GM21619 (cell line): ENCODE results near the gene SLC16A10.
"Not testable (repeated sequence)": the region's sequence is repeated elsewhere in the genome, so short reads cannot be mapped to it uniquely, and the experiment has no call there.

ENCODE experiments used
- ATAC-seq: cut with Tn5 transposase; IDR thresholded peaks from one replicate; pipeline ENCODE4 v1.9.1; 2021; ENCODE audit not compliant: unreplicated experiment

The SLC16A10 gene

DNA sequence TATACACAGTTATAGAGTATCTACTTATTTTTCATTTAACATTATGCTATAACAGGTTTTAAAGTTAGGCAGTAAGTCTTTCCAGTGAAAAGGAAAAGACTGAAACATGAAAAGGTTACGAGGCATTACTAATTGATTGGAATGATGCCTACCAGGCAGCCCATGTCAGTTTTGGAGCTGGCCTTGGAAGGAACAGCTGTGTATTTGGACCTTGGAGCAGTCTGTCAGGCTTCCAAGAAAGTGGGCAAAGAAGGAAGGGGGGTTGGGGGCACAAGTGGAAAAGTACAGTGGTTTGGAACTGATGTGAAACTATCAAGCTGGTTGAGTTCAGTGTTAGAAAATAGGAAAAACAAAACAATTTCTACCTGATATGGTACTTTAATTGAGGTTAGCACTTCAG, 41.7 kb downstream of the SLC16A10 start:
- ATAC-seq: no peak

- not testable (repeated sequence) for ATAC-seq
These were observed 43.7 kb downstream of the SLC16A10 start for GRCh38 chr6:111131018-111131417.

GRCh38 chr6:111132669-111133068, 45.4 kb downstream of the SLC16A10 start:
- ATAC-seq: not testable (repeated sequence)

DNA sequence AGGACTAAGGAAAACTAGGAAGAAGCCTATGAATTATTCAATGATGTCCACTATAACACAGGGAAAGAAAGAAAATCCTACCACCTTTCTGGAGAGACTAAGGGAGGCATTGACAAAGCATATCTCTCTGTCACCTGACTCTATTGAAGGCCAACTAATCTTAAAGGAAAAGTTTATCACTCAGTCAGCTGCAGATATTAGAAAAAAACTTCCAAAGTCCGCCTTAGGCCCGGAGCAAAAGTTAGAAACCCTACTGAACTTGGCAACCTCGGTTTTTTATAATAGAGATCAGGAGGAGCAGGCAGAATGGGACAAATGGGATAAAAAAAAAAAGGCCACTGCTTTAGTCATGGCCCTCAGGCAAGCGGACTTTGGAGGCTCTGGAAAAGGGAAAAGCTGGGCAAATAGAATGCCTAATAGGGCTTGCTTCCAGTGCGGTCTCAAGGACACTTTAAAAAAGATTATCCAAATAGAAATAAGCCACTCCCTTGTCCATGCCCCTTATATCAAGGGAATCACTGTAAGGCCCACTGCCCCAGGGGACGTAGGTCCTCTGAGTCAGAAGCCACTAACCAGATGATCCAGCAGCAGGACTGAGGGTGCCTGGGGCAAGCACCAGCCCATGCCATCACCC, 47.0 kb downstream of the SLC16A10 start:
- ATAC-seq: not testable (repeated sequence)

DNA sequence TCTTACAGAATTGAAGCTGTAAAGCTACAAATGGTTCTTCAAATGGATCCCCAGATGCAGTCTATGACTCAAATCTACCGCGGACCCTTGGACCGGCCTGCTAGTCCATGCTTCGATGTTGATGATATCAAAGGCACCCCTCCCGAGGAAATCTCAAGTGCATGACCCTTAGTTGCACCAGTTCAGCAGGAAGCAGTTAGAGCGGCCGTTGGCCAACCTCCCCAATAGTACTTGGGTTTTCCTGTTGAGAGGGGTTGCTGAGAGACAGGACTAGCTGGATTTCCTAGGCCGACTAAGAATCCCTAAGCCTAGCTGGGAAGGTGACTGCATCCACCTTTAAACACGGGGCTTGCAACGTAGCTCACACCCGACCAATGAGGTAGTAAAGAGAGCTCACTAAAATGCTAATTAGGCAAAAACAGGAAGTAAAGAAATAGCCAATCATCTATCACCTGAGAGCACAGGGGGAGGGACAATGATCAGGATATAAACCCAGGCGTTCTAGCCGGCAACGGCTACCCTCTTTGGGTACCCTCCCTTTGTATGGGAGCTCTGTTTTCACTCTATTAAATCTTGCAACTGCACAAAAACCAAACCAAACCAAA, 50.3 kb downstream of the SLC16A10 start:
- not testable (repeated sequence) for ATAC-seq

- ATAC-seq: no peak
These were observed 60.1 kb downstream of the SLC16A10 start for GRCh38 chr6:111147440-111147839.

DNA sequence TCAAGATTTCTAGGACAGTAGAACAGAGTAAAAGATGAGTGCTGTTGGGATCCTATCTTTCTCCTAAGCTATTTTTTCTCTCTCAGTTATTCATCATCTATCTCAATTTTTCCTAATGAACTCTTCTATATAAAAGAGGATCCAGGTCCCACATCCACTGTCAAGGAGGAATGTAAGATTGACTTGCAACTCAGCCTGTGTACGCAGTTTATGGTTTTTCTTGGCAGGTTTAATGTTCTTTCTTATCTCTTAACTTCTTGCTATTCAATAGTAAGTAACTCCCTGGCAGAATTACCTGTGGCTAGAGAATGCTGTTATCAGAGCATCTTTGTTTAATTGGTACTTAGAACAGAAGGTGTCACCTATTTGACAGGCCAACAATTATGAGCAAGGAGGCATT, 60.8 kb downstream of the SLC16A10 start:
- no peak for ATAC-seq

GRCh38 chr6:111150577-111150976, 63.3 kb downstream of the SLC16A10 start:
- no peak for ATAC-seq

- no peak for ATAC-seq
These were observed 67.7 kb downstream of the SLC16A10 start for GRCh38 chr6:111154981-111155380.

DNA sequence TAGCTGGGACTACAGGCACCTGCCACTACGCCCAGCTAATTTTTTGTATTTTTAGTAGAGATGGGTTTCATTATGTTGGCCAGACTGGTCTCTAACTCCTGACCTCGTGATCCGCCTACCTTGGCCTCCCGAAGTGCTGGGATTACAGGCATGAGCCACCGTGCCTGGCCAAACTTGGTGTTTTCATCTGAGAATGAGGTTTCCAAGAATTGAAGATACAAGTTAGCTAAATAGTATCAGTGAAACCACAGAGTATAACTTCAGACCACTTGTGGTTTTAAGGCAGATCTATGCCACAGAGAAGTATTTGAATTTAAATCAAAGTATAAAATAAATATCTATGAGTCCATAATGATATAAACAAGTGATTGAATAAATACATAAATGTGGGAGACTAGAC, 70.1 kb downstream of the SLC16A10 start:
- no peak for ATAC-seq

- ATAC-seq: no peak
These were observed 72.3 kb downstream of the SLC16A10 start for GRCh38 chr6:111159633-111160032.

GRCh38 chr6:111161650-111162049, 74.3 kb downstream of the SLC16A10 start:
- no peak for ATAC-seq

DNA sequence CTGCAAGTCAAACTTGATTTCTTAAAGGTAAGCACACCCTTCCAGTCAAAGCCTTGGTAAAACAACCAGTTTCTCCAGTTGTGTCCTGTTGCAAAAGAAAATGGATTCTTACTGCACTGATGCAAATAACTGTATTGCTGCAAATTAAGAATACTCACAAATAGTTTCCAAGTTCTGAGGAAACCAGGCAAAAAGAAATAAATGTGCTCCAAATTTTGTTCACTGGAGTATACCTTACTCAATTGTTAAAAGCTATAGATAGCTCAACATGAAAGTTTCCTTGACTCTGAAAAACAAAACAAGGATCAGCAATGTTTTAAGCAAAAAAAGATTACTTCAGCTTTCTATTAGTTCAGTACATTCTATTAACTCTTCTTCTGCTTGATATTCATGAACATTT, 75.2 kb downstream of the SLC16A10 start:
- ATAC-seq: no peak

DNA sequence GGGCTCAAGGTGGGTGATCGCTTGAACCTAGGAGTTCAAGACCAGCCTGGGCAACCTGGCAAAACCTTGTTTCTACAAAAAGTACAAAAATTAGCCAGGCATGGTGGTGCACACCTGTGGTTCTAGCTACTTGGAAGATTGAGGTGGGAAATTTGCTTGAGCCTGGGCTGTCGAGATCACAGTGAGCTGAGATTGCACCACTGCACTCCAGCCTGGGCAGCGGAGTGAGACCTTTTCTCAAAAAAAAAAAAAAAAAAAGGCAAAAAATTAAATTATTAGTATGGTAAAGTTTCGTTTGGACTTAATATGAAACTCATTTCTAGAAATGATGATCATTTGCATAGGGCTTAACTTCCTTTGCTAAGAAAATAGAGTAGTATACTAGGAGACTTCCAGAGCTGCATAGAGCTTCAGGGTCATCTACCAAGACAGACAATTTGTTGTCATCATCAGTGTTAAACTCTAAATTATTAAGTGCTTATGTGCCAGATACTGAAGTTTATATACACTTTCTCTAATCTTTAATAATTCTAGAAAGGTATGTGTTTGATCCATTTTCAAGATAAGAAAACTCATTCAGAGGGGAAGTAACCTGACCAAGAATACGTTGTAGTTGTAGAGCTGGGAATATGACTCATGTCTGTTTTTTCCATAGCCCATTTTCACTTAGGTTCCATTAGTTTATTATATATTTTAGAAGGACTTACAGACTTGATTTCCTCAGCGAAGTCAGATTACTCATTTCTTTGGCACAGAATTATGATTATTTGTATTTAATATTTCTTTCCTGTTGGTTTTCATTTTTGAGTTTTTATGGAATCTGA, 84.5 kb downstream of the SLC16A10 start:
- ATAC-seq: peak; percentile 71

- no peak for ATAC-seq
These were observed 85.3 kb downstream of the SLC16A10 start for GRCh38 chr6:111172563-111172962.

GRCh38 chr6:111173341-111173740, 86.0 kb downstream of the SLC16A10 start:
- no peak for ATAC-seq

DNA sequence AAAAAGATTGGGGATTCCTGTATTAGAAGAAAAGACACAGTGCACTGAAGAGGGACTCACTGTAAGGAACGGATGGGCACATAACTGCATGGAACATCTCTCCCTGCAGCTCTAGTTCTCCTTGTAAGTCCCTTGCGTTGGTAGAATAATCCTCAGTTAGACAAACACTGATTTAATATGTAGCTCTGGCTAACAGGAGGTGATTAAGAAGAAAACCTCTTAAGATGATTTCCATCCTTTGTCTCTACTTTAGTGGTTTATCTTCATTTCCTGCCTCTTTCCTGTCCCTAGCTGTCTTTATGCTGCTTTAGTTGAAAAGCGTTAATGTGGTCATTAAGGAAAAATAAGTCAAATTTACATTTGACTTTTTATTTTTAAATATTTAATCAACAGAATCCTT, 86.6 kb downstream of the SLC16A10 start:
- no peak for ATAC-seq

DNA sequence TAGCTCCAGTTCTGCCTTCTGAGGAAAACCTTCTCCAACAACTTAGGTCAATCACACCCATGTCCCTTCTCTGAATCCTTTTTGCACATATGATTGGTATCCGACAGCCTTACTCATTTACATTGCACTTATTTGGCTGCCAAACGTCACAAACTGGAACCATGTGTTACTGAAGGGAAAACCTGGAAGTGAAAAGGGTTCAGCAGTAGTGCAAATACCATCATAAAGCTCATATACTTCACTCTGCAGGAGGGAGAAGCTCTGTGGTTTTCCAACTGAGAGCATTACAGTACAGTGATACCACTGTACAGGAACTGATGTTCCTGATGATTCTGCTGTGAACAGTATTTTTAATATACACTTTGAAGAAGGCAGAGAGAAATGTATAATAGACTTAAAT, 87.8 kb downstream of the SLC16A10 start:
- ATAC-seq: no peak

GRCh38 chr6:111176038-111176759, 88.9 kb downstream of the SLC16A10 start:
- ATAC-seq: no peak

DNA sequence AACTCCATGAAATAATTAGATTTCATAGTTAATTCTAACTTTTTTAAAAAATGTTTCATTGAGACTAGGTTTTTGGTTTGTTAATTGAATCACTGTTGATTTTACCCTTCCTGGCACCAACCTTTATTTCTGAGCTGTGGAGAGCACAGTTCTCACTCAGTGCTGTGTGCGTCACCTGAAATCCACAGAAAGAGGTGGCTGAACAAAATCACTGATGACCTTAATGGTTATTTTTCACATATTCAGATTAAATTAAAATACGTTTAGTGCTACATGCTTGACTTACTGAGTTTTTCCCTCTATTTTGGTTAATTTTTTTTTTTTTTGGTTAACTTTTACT, 89.4 kb downstream of the SLC16A10 start:
- no peak for ATAC-seq

GRCh38 chr6:111177131-111177530, 89.8 kb downstream of the SLC16A10 start:
- ATAC-seq: no peak
